Nucleus accumbens (tissue), 56 donors: ENCODE results near the gene DYNC1H1.

ENCODE experiments used
- DNase-seq, 56 donors: peaks; one replicate each; lab custom pipeline; 2025; lab: John Stamatoyannopoulos, UW

Gene DYNC1H1

DNA sequence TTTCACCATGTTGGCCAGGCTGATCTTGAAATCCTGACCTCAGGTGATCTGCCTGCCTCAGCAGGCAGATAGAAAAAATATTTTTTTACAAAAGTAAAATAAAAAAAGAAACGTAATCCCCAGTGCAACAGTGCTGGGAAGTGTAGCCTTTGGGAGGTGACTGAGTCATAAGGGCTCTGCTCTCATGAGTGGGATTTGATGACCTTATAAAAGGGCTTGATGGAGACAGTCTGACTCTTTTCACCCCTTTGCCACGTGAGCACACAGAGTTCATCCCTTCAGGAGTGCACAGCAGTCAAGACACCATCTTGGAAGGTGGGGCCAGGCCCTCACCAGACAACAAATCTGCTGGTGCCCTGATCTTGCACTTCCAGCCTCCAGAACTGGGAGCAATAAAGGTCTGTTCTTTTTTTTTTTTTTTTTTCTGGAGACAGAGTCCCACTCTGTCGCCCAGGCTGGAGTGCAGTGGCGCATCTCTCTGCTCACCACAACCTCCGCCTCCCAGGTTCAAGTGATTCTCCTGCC is 24.7 kb upstream of the DYNC1H1 start:
- DNase-seq: no peak

DNA sequence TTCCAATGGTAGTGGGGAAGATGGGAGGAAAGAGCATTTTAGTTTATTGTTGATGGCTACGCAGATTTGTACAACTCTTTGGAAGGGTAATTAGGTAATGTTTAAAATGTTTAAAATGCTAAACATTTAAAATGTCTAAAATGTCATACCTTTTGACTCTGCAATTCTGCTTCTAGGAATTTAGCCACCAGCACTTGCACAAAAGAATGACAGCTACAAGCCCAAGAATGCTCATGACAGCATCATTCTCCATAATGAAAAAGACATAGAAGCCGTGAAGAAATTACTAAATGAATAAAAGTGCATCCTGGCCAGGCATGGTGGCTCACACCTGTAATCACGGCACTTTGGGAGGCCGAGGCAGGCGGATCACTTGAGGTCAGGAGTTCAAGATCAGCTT is 19.9 kb upstream of the DYNC1H1 start:
- no peak for DNase-seq

DNA sequence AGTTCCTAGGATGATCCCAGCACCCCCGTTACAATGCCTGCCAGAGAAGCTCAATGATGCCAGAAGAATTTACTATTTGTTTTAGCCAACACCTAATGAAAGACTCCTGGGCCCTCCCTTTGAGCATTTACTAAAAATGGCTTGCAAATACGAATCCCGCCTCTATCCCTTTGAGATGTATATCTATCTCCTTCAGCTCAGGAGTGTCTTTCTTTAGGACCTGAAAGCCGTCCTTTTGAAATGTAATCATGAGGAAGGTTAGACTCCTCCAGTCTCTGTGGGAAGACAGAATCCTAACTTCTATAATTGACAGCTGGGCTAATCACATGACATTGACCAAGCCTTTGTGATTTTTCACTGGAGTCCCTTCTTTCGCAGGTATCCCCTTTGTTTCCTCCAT is 19.2 kb upstream of the DYNC1H1 start:
- DNase-seq: no peak

DNA sequence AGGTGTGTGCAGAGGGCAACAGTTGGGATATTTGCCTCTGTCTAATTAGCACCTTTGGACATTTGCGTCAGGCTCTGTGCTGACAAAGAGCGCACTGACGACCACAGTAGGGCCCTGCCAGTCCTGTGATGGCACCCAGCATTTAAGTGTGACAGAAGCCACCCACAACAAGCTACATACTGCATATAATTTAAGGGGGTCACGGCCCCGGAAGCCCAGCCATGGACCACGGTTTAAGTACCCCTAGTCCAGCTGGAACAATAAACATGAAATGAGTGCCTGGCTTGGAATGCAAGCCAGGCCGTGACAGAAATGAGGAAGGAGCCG is 16.8 kb upstream of the DYNC1H1 start:
- DNase-seq: peak in 4 of 56 donors; percentile 51 to 63 (median 60)

DNA sequence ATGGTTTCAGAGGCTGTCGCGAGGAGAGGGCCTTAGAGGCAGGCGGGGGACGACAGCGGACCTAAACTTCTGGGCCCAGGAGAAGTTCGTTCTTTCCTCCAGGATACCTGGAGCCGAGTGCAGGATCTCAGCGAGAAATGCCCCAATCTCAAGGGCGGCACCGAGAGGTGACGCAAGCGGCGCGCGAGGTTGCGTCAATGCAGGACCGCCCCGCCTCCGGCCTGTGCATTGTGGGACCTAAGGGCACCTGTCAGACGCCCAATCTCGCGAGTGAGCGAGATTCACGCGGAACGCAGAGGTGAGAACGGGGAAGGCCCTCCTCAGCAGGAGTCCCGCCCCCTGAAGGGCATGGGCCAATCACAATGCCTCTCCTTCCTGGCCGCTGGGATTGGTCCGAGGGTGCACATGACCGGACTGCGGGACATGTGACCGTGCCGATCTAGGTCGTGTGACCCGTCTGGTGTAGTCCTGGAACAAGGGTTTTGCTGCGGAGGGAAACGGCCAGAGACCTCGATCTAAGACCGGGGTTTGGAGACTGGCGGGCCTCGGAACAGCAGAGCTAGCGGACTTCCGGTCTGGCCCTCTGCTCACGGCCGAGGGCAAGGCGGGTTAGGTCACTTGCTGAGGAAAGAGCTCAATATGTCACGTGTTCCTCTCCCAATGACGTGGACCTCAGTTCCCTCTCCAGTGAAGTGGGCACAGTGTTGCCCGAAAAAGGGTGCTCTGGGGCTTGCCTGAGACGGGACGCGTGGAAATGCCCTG is 16.3 kb upstream of the DYNC1H1 start:
- peak; percentile 95 to 100 (median 99) for DNase-seq

DNA sequence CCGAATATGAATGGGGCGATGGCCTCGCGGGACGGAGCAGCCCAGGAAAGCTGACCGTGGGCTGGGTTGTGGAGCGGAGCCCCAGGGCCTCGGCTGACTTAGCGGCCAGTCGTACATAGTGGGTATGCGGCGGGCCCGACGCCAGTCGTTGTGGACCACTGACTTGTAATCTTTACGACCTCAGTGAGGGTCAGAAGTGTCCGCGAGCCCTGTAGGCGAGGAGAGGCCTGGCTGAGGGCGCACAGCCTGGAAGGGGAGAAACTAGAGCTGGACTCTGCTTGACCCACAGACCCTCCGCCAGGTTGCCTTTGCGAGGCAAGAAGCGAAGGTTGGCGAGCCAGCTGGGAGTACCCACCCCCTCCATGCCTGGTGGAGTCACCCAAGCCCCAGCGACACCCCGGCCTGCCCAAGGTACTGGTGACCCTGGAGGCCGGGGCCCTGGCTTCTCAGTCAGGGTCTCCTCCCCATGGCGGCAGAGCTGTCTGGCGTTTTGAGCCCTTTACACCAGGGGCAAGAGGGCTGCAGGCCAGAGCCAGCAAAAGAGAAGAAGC is 15.6 kb upstream of the DYNC1H1 start:
- DNase-seq: peak in 2 of 56 donors; percentile 25 to 43

DNA sequence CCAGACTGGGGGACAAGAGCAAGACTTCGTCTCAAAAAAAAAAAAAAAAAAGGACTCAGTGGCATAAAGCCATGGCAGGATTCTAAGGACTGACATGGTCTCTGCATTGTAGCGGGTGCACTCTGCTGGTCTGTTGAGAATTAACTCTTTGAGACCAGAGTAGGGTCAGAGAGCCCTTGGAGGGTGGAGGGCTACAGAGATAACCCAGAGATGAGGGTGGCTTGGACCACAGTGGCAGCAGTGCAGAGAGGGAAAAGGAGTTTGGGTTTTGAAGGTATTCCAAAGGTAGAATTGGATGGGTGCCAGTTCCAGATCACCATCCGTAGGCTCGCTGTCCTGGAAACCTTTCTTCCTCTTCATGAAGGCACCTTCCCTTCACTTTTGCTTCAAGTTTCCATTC is 14.3 kb upstream of the DYNC1H1 start:
- DNase-seq: no peak

DNA sequence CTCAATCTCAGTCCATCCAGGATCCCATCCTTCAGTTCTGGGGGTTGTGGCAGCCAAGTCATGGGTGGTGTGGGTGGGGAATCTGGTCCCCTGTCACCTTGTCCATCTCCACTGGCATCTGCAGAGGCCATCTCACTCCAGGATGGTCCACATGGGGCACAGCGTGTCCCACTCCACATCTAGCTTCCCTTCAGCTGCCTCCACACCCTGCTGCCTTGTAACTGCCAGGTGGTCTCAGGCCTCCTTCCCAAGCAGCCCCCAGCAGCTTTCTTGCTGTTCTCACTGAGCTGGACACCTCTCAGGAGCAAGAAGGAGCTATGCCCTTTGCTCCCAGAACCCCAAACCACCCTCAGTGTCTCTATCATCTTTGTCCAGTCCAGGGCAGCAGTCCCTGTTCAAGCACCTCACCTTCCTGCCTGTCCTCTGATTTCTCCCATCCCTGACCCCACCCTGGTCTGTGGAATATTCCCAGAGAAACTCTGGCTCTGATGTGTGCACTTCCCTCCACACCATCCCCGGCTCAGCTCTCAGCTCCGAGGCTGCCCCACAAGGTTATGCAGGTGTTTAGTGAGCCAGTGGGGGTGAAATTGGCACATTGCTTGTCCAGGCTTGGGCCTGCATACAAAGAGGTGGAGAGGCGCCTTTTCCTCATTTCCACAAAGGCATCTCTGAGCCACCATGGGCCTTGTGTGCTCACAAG is 13.7 kb upstream of the DYNC1H1 start:
- DNase-seq: no peak

DNA sequence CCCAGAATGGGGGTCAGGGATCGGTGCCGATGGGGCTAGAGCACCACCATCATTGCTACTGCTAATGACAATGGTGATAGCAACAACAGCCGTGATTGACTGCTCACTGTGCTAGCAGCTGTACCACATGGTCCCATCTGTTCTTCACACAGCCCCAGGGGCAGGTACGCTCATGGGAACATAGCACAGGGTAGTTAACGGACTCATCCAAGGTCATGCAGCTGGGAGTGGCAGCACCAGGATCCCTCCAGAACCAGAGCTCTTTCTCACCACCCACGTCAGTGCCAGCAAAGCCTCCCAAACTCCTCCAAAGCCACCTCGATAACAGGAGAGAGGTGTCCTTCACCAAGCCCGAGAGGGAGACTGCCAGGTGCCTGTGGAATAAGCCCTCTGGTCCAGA is 11.2 kb upstream of the DYNC1H1 start:
- DNase-seq: no peak

DNA sequence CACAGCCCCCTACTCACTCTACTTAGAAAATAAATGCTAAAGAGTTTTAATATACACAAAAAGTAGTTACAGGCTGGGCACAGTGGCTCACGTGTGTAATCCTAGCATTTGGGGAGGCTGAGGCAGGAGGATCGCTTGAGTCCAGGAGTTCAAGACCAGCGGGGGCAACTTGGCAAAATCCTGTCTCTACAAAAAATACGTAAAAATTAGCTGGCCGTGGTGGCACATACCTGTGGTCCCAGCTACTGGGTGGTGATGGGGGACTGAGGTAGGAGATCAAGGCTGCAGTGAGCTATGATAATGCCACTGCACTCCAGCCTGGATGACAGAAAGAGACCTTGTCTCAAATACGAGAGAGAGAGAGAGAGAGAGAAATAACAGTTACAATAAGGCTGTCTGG is 9.9 kb upstream of the DYNC1H1 start:
- DNase-seq: no peak

DNA sequence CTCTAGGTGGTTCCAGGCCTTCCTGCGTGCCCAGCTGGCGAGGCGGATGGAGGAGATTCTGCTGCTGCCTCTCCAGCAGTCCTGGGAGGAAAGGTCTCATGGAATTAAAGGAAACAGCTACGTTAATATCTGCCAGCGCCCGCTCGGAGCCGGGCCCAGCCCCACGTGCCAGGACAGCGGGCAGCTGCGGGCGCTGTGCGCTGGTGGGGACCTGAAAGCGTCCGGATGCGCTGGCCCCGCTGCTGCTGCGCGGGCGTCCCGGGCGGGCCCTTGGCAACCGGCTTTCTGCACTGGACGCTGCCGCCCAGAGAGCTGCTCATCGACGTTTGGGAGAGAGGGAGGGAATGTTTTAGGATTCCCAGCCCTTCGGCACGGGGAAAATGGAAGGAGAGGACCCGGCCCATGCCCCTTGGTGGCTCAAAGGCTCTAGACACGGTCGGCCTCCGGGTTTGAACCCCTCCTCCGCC is 8.6 kb upstream of the DYNC1H1 start:
- DNase-seq: no peak

DNA sequence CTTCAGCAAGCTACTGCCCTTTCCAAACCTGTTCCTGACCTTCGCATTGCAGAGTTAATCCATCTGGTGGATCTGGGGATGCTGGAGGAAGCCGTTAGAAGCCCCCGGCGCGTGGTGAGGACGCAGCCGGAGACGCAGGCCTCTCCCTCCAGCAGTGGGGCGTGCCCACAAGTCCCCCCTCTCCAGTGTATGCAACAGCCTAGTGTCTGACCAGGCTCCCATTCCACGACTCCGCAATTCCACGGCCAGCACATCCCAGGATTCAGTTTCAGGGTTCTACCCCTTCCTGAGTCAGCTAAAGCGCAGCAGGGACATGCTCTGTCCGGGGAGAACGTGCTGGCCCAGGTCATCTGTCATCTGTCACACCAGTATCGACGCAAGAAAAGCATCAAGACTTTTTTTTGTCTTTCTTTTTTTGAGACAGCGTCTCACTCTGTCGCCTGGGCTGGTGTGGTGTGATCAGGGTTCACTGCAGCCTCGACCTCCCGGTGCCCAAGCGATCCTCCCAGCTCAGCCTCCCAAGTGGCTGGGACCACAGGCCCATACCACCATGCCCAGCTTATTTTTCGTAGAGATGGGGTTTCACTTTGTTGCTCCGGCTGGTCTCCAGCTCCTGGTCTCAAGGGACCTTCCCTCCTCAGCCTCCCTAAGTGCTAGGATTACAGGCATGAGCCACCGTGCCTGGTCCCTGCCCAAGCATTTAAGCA is 8.0 kb upstream of the DYNC1H1 start:
- DNase-seq: no peak

DNA sequence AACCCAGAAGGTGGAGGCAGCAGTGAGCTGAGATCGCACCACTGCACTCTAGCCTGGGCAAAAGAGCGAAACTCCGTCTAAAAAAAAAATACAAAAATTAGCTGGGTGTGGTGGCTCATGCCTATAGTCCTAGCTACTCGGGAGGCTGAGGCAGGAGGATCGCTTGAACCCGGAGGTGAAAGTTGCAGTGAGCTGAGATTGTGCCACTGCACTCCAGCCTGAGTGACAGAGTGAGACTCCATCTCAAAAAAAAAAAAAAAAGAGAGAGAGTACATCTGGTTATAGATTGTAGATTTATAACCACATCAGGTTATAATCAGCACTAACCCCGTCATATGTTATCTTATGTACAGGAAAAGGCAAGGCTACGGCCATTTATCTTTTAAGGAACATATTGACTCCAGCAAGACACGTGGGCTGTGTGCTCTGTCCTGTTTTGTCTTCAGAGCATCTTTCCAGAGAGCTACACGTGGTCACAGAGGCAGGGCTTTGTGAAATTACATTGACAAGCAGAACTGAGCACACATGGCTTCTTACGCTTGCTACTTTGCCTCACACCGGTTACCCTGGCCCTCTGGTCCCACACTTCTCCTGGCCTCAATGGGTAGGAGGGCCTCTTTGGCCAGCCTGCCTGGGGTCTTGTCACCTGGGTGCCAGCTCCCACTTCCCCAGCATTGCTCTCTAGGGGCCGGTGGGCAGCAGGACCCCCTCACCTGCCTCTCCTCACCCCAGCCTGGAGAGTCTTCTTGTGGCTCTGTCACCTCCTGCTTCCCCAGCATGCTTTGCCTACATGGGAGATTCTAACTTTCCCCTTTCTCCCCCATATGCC is 6.8 kb upstream of the DYNC1H1 start:
- DNase-seq: no peak

DNA sequence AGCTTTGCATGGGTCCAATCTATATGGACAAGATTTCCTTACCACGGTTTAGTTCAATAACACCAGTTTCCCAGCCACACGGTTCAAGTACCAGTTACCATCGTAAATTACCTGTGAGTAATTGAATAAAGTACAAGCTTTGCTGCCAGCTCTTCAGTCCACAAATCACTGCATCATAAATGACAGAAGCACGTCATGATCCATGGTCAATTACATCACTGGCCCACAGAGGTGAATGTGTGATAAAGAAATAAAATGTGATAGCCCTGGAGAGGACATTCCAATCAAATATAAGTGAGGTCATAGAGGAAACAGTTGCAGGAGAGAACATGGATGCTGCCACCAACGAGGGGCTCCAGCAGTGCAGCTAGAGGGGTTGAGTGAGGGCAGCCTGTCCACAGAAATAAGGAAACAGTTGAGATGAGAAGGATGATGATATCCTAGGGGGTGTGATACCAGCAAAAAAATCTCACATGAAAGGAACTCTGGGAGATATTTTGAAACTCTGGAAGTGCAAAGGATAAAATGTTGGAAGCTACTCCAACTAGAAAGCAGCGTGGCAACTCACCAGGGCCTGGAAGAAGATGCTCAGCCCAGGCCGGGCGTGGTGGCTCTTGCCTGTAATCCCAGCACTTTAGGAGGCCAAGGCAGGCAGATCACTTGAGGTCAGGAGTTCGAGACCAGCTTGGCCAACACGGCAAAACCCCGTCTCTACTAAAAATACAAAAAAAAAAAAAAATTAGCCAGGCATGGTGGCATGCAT is 5.8 kb upstream of the DYNC1H1 start:
- DNase-seq: no peak

DNA sequence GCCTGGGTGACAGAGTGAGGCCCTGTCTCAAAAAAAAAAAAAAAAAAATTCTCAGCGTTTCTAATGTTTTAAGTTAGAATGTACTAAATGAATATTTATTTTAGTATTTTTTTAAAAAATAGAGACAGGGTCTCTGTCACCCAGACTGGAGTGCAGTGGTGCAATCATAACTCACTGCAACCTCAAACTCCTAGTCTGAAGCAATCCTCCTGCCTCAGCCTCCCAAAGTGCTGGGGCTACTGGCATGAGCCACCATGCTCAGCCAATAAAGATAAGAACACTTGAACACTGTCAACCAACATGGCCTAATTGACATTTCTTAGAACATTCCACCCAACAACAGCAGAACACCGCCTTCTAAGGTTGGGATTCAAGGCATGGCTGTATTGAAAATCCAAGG is 5.1 kb upstream of the DYNC1H1 start:
- DNase-seq: no peak

DNA sequence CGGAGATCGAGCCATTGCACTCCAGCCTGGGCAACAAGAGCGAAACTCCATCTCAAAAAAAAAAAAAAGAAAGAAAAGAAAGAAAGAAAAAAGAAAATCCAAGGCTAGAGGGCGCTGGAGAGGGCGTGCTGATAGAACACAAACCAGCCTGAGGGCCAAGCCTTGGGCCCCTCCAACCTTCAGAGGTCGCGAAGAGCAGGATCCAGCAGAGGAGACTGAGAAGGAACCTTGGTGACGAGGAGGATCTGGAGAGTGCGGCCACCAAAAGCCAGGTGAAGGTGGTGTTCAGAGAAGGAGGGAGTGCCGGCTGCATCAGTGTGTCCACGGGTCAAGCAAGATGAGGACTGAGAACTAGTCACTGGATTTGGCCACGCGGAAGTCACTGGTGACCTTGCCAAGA is 4.1 kb upstream of the DYNC1H1 start:
- no peak for DNase-seq

DNA sequence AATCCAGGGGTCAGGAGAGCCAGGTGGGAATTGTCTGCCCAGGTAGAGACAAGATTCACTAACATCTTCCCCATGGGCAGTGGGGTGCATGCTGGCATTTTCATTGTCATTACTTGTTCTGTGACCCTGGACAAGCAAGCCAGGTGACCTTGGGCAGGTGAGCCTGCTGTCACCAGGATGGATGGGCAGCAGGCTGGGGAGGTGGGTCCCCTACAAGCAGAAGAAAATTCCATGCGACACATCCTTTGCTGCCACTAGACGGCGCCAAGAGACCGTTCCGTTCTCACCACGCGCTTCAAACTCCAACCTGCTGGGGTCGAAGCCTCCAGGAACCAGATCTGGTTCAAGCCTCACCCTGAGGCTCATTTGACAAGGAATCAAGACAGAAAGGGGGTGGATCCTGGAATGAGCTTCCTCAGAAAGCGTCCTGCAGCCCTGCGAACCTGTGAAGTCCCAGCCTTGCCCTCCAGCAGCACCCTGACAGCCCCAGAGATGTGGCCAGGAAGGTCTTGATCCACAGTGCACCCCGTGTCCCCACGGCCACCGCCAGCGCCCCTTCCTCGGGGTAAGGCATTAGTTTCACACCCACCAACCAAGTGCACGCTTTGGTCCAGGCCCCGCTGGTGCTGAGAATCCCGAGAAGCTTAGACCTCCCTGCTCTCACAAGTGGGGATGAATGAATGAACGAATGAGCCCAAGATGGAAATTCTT is 3.2 kb upstream of the DYNC1H1 start:
- DNase-seq: peak in 44 of 56 donors; percentile 10 to 85 (median 46)

DNA sequence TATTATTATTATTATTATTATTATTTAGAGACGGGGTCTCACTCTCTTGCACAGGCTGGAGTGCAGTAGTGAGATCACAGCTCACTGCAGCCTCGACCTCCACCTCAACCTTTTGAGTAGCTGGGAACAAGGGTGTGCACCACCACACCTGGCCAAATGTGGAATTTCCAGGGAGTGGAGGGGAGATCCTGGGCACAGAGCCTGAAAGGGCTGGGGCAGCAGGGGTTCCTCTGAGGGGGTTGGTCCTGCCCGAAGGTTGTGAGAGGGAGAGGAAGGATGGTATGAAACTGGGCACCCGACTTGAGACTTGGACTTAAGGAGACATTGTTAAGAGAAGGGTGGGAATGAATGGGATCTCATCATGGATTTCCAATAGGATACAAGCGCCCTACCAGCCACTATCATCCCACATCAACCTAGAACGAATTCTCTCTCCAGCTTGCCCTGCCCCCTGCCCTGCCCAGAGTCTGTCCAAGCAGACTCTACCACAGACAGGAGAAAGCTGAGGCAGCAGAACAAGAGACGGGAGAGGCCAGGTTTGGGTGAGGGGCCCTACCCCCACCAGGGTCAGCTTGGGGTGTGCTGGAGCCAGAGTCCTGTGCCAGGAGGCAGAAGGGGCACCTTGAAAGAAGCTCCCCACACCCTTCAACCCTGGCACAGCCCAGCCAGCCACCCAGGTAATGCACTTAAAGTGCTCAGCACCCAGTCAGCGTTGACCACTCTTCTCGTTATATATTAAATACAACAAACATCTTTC is 2.4 kb upstream of the DYNC1H1 start:
- DNase-seq: no peak
